Upper lobe of left lung (tissue), 4 donors: ENCODE measurements around the gene WDR47.

Experiments
- EP300 ChIP-seq, 4 donors: sonication (generic); formaldehyde crosslinking; IDR thresholded peaks; one replicate each; pipeline ENCODE4 v1.5.1; 2017; ENCODE audit warnings: antibody characterized with exemption in 4 of 4, control low read depth in 2 of 4
- POLR2A ChIP-seq, 4 donors: fragments of 450-650 bp; IDR thresholded peaks; one replicate each; pipeline ENCODE4 v1.5.1; 2016 to 2017; ENCODE audit warnings: antibody characterized with exemption in 4 of 4, mild to moderate bottlenecking in 2 of 4
- POLR2AphosphoS5 ChIP-seq, 2 donors: sonication (generic); formaldehyde crosslinking; IDR thresholded peaks; one replicate each; pipeline ENCODE4 v1.5.1; 2017; ENCODE audit warnings: antibody characterized with exemption in 2 of 2
- TF ChIP-seq, protein P1 (sequence below), 6 experiments: fragments of 450-650 bp in 4 of 6; fragments of 200-600 bp in 2 of 6; sonication (generic) in 2 of 6; IDR thresholded peaks; one replicate each; pipeline ENCODE4 v1.5.1; 2016 to 2019; ENCODE audit warnings: antibody characterized with exemption in 6 of 6

DNA sequence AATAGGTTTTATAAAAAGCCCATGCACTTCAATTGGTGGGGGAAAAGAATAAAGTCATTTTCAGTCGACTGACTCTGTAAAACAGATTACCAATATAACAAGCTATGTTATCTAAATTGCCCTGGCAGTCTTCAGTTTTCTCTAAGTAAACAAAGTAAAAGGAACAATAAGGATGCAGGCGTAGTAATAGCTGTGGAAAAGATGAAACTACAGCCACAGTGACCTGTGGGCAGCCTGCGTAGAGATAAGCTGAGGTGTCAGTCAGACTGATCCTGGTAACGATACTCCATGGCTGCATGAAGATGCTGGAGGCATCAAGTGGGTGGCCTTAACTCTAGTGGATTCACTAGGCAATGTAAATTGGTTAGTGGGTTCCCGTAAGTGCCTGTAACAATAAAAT lies 108.0 kb downstream of the WDR47 start:
- TF ChIP-seq EP300 (IDR thresholded peaks at IDR 0.05), result no peak
- no peak for TF ChIP-seq POLR2AphosphoS5 (IDR thresholded peaks at IDR 0.05)
- TF ChIP-seq, protein P1, sequence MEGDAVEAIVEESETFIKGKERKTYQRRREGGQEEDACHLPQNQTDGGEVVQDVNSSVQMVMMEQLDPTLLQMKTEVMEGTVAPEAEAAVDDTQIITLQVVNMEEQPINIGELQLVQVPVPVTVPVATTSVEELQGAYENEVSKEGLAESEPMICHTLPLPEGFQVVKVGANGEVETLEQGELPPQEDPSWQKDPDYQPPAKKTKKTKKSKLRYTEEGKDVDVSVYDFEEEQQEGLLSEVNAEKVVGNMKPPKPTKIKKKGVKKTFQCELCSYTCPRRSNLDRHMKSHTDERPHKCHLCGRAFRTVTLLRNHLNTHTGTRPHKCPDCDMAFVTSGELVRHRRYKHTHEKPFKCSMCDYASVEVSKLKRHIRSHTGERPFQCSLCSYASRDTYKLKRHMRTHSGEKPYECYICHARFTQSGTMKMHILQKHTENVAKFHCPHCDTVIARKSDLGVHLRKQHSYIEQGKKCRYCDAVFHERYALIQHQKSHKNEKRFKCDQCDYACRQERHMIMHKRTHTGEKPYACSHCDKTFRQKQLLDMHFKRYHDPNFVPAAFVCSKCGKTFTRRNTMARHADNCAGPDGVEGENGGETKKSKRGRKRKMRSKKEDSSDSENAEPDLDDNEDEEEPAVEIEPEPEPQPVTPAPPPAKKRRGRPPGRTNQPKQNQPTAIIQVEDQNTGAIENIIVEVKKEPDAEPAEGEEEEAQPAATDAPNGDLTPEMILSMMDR (IDR thresholded peaks at IDR 0.05), result no peak
- no peak for TF ChIP-seq POLR2A (IDR thresholded peaks at IDR 0.05)
